HEK293 (cell line): ENCODE data around the gene DDOST.

Experiments used
- CTCF ChIA-PET: fragments of 350-600 bp; formaldehyde crosslinking; extraction: SDS; loops from one replicate; lab custom pipeline; 2021; ENCODE audit warnings: antibody characterized with exemption; lab: Yijun Ruan, JAX
- POLR2A ChIA-PET: fragments of 300-600 bp; formaldehyde crosslinking; extraction: SDS; loops from one replicate; lab custom pipeline; 2020; ENCODE audit warnings: antibody characterized with exemption, inconsistent platforms; lab: Yijun Ruan, JAX
- H3K27ac ChIP-seq: fragments of 200-500 bp; sonication (Bioruptor generic); 2 replicates; pipeline ENCODE4 v1.5.1; 2014; ENCODE audit warnings: low read depth, low read length, control low read depth, inconsistent platforms; ENCODE audit errors: extremely low read depth
- H3K36me3 ChIP-seq, 2 experiments: fragments of 200-500 bp in 1 of 2; sonication (Bioruptor generic) in 1 of 2; 1 replicate in 1 of 2; 2 replicates in 1 of 2; pipeline ENCODE4 v1.5.1; 2014 to 2017; ENCODE audit warnings: inconsistent platforms in 2 of 2, low read length in 2 of 2; ENCODE audit not compliant: control insufficient read depth in 2 of 2, insufficient read depth in 1 of 2
- H3K4me1 ChIP-seq: fragments of 200-500 bp; sonication (Bioruptor generic); 2 replicates; pipeline ENCODE4 v1.5.1; 2014; ENCODE audit warnings: mild to moderate bottlenecking, low read length, inconsistent platforms; ENCODE audit not compliant: control insufficient read depth, insufficient read depth
- H3K4me3 ChIP-seq: 2 replicates; pipeline ENCODE4 v1.5.1; 2011; ENCODE audit warnings: low read depth, mild to moderate bottlenecking, control low read depth, low read length, moderate library complexity
- H3K9me3 ChIP-seq: fragments of 200-500 bp; sonication (Bioruptor generic); 2 replicates; pipeline ENCODE4 v1.5.1; 2014; ENCODE audit warnings: low read depth, low read length, inconsistent platforms; ENCODE audit not compliant: control insufficient read depth, insufficient read depth
- CTCF ChIP-seq: fragments of 450-650 bp; formaldehyde crosslinking; IDR thresholded peaks from 2 replicates; pipeline ENCODE4 v1.5.1; 2016; ENCODE audit warnings: missing biosample characterization, missing genetic modification characterization
- HOXC10 ChIP-seq: sonication (generic); formaldehyde crosslinking; IDR thresholded peaks from 2 replicates; pipeline ENCODE4 v1.8.1; 2023; ENCODE audit warnings: mild to moderate bottlenecking, missing genetic modification reagents
- TCF7L2 ChIP-seq: IDR thresholded peaks from 2 replicates; pipeline ENCODE4 v1.6.1; 2011; ENCODE audit warnings: low read depth, mild to moderate bottlenecking, inconsistent platforms, low read length, moderate library complexity, borderline replicate concordance
- WT1 ChIP-seq: fragments of 450-650 bp; formaldehyde crosslinking; IDR thresholded peaks from 2 replicates; pipeline ENCODE4 v1.5.1; 2016; ENCODE audit warnings: missing biosample characterization, missing genetic modification characterization
- ZNF274 ChIP-seq, 2 experiments: fragments of 200-500 bp in 1 of 2; fragments of 450-650 bp in 1 of 2; sonication (Bioruptor generic) in 1 of 2; formaldehyde crosslinking in 1 of 2; IDR thresholded peaks; 2 replicates each; pipeline versions ENCODE4 v1.5.1 to v1.6.1; 2014 to 2016; ENCODE audit warnings: borderline replicate concordance in 1 of 2, inconsistent platforms in 1 of 2, low read length in 1 of 2, missing biosample characterization in 1 of 2, missing genetic modification characterization in 1 of 2
- ZNF341 ChIP-seq: fragments of 450-650 bp; formaldehyde crosslinking; IDR thresholded peaks from 2 replicates; pipeline ENCODE4; 2016; ENCODE audit warnings: low read depth, missing biosample characterization, missing genetic modification characterization
- ZNF366 ChIP-seq: fragments of 450-650 bp; formaldehyde crosslinking; conservative IDR thresholded peaks from 2 replicates; pipeline ENCODE4 v1.5.1; 2016; ENCODE audit warnings: missing biosample characterization, missing genetic modification characterization
- ZNF37A ChIP-seq: fragments of 450-650 bp; IDR thresholded peaks from 2 replicates; pipeline ENCODE4 v1.5.1; 2018; ENCODE audit warnings: missing biosample characterization, missing genetic modification characterization
- ZNF423 ChIP-seq: fragments of 450-650 bp; formaldehyde crosslinking; IDR thresholded peaks from 2 replicates; pipeline ENCODE4 v1.5.1; 2016; ENCODE audit warnings: missing biosample characterization, missing genetic modification characterization
- ZNF529 ChIP-seq: fragments of 450-650 bp; formaldehyde crosslinking; IDR thresholded peaks from 2 replicates; pipeline ENCODE4 v1.5.1; 2017; ENCODE audit warnings: missing genetic modification characterization, missing biosample characterization; ENCODE audit not compliant: insufficient replicate concordance
- ZNF585B ChIP-seq: fragments of 450-650 bp; formaldehyde crosslinking; IDR thresholded peaks from 2 replicates; pipeline ENCODE4 v1.5.1; 2016; ENCODE audit warnings: missing biosample characterization, missing genetic modification characterization
- ZNF624 ChIP-seq: fragments of 450-650 bp; formaldehyde crosslinking; IDR thresholded peaks from 2 replicates; pipeline ENCODE4 v1.5.1; 2017; ENCODE audit warnings: missing biosample characterization, missing genetic modification characterization
- ZNF629 ChIP-seq: fragments of 450-650 bp; formaldehyde crosslinking; IDR thresholded peaks from 2 replicates; pipeline ENCODE4 v1.5.1; 2017; ENCODE audit warnings: missing biosample characterization, missing genetic modification characterization
- ZNF677 ChIP-seq: fragments of 450-650 bp; IDR thresholded peaks from 2 replicates; pipeline ENCODE4 v1.5.0; 2018; ENCODE audit warnings: missing biosample characterization, mild to moderate bottlenecking, missing genetic modification characterization, moderate library complexity
- TF ChIP-seq, protein P1 (sequence below): fragments of 450-650 bp; formaldehyde crosslinking; IDR thresholded peaks from 2 replicates; pipeline ENCODE4 v1.5.1; 2017; ENCODE audit warnings: missing biosample characterization, missing genetic modification characterization
- TF ChIP-seq, protein P2 (sequence below): fragments of 450-650 bp; formaldehyde crosslinking; IDR thresholded peaks from 2 replicates; pipeline ENCODE4 v1.5.1; 2016; ENCODE audit warnings: missing biosample characterization, missing genetic modification characterization
- TF ChIP-seq, protein P3 (sequence below): fragments of 450-650 bp; formaldehyde crosslinking; IDR thresholded peaks from 2 replicates; pipeline ENCODE4 v1.5.1; 2016; ENCODE audit warnings: missing biosample characterization, missing genetic modification characterization
- TF ChIP-seq, protein P4 (sequence below): fragments of 450-650 bp; formaldehyde crosslinking; IDR thresholded peaks from 2 replicates; pipeline ENCODE4 v1.5.1; 2017; ENCODE audit warnings: missing biosample characterization, missing genetic modification characterization

DDOST gene

GRCh38 chr1:20626524-20626923, 34.6 kb downstream of the DDOST start:
- Histone ChIP-seq H3K4me3 (no peak overlapping the region), H3K36me3 (no peaks in the 10 kb centered on the region), H3K9me3 (no peaks in the 10 kb centered on the region), H3K27ac (no peak overlapping the region), H3K4me1 (no peaks in the 10 kb centered on the region)
- ChIA-PET POLR2A (interaction anchor here (0.6 kb wide), 1 partner anchor 156 kb away, joined by 3 read pairs; no protein-coding TSS in a partner anchor), CTCF (no interaction called here)
- TF ChIP-seq ZNF37A (tag by site-specific recombination) (0 out of 2 replicates have a peak, but pooled peaks have one; percentile 25), ZNF423 (tag by site-specific recombination) (no peak), ZNF529 (tag by site-specific recombination) (no peak)

- ChIA-PET CTCF (interaction anchor here (0.5 kb wide), 1 partner anchor 474 kb away, joined by 4 read pairs; no protein-coding TSS in a partner anchor), POLR2A (no interaction called here)
- TF ChIP-seq, protein P1, sequence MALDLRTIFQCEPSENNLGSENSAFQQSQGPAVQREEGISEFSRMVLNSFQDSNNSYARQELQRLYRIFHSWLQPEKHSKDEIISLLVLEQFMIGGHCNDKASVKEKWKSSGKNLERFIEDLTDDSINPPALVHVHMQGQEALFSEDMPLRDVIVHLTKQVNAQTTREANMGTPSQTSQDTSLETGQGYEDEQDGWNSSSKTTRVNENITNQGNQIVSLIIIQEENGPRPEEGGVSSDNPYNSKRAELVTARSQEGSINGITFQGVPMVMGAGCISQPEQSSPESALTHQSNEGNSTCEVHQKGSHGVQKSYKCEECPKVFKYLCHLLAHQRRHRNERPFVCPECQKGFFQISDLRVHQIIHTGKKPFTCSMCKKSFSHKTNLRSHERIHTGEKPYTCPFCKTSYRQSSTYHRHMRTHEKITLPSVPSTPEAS (tag by site-specific recombination): no peak
- TF ChIP-seq ZNF366 (tag by site-specific recombination): peak; percentile 88
- no peak overlapping the region for H3K4me3 ChIP-seq
- H3K36me3 ChIP-seq: no peaks in the 10 kb centered on the region
- no peaks in the 10 kb centered on the region for H3K9me3 ChIP-seq
- no peak overlapping the region for H3K27ac ChIP-seq
- no peaks in the 10 kb centered on the region for H3K4me1 ChIP-seq
These were observed 35.1 kb downstream of the DDOST start for GRCh38 chr1:20626098-20626427.

- POLR2A ChIA-PET: no interaction called here
- no peaks in the 10 kb centered on the region for H3K36me3 ChIP-seq
- H3K27ac ChIP-seq: no peak overlapping the region
- no peaks in the 10 kb centered on the region for H3K9me3 ChIP-seq
- H3K4me1 ChIP-seq: no peaks in the 10 kb centered on the region
- CTCF ChIA-PET: interaction anchor here (0.5 to 1.5 kb wide), 4 partner anchors 8 to 474 kb away, joined by 3 to 7 read pairs (median 4); partner anchors contain the start of gene PINK1
- TF ChIP-seq ZNF629 (tag by site-specific recombination) (no peak), ZNF585B (tag by site-specific recombination) (no peak), TCF7L2 (no peak), ZNF366 (tag by site-specific recombination) (peak; percentile 88), HOXC10 (CRISPR knock-in tag) (no peak)
- TF ChIP-seq, protein P2, sequence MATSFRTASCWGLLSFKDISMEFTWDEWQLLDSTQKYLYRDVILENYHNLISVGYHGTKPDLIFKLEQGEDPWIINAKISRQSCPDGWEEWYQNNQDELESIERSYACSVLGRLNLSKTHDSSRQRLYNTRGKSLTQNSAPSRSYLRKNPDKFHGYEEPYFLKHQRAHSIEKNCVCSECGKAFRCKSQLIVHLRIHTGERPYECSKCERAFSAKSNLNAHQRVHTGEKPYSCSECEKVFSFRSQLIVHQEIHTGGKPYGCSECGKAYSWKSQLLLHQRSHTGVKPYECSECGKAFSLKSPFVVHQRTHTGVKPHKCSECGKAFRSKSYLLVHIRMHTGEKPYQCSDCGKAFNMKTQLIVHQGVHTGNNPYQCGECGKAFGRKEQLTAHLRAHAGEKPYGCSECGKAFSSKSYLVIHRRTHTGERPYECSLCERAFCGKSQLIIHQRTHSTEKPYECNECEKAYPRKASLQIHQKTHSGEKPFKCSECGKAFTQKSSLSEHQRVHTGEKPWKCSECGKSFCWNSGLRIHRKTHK (tag by site-specific recombination): no peak
- TF ChIP-seq, protein P3, sequence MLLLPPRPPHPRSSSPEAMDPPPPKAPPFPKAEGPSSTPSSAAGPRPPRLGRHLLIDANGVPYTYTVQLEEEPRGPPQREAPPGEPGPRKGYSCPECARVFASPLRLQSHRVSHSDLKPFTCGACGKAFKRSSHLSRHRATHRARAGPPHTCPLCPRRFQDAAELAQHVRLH (tag by site-specific recombination): no peak
- no peak overlapping the region for H3K4me3 ChIP-seq
These were observed 35.7 kb downstream of the DDOST start for GRCh38 chr1:20625176-20626097.

DNA sequence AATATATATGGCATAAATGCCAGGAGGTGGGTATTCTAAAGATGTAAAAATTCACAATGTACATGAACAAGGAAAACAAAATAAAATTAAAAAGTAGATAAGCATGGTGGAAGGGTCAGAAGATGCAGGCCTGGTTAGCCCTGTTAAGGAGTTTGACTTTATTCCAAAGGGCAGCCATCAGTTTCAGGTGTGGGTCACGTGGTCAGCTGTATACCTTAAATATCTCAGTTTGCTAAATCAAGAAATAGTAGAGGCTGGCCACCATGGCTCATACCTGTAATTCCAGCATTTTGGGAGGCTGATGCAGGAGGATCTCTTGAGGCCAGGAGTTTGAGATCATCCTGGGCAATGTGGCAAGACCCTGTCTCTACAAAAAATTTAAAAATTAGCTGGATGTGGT, 36.5 kb downstream of the DDOST start:
- Histone ChIP-seq H3K27ac (no peak overlapping the region), H3K9me3 (no peaks in the 10 kb centered on the region), H3K4me3 (no peak overlapping the region), H3K4me1 (no peaks in the 10 kb centered on the region), H3K36me3 (no peaks in the 10 kb centered on the region)
- POLR2A ChIA-PET: no interaction called here
- CTCF ChIA-PET: interaction anchor here (0.6 to 1.5 kb wide), 3 partner anchors 9 to 110 kb away, joined by 3 to 7 read pairs (median 3); partner anchors contain the start of gene PINK1
- TF ChIP-seq ZNF624 (tag by site-specific recombination) (no peak), WT1 (tag by site-specific recombination) (no peak), CTCF (tag by site-specific recombination) (no peak), ZNF341 (tag by site-specific recombination) (no peak), ZNF274 (IDR thresholded peaks at IDR 0.05; ENCODE audit: low read length) (no peak), ZNF274 (tag by site-specific recombination; IDR thresholded peaks at IDR 0.05; ENCODE audit: borderline replicate concordance) (no peak), ZNF677 (no peak)
- TF ChIP-seq, protein P4, sequence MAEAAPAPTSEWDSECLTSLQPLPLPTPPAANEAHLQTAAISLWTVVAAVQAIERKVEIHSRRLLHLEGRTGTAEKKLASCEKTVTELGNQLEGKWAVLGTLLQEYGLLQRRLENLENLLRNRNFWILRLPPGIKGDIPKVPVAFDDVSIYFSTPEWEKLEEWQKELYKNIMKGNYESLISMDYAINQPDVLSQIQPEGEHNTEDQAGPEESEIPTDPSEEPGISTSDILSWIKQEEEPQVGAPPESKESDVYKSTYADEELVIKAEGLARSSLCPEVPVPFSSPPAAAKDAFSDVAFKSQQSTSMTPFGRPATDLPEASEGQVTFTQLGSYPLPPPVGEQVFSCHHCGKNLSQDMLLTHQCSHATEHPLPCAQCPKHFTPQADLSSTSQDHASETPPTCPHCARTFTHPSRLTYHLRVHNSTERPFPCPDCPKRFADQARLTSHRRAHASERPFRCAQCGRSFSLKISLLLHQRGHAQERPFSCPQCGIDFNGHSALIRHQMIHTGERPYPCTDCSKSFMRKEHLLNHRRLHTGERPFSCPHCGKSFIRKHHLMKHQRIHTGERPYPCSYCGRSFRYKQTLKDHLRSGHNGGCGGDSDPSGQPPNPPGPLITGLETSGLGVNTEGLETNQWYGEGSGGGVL: no peak
